GM19043 (cell line): ENCODE measurements around the gene MTFP1.

ENCODE experiments used
- ATAC-seq: cut with Tn5 transposase; IDR thresholded peaks from one replicate; pipeline ENCODE4 v1.9.1; 2021; ENCODE audit warnings: low read depth; ENCODE audit not compliant: unreplicated experiment

MTFP1 gene

DNA sequence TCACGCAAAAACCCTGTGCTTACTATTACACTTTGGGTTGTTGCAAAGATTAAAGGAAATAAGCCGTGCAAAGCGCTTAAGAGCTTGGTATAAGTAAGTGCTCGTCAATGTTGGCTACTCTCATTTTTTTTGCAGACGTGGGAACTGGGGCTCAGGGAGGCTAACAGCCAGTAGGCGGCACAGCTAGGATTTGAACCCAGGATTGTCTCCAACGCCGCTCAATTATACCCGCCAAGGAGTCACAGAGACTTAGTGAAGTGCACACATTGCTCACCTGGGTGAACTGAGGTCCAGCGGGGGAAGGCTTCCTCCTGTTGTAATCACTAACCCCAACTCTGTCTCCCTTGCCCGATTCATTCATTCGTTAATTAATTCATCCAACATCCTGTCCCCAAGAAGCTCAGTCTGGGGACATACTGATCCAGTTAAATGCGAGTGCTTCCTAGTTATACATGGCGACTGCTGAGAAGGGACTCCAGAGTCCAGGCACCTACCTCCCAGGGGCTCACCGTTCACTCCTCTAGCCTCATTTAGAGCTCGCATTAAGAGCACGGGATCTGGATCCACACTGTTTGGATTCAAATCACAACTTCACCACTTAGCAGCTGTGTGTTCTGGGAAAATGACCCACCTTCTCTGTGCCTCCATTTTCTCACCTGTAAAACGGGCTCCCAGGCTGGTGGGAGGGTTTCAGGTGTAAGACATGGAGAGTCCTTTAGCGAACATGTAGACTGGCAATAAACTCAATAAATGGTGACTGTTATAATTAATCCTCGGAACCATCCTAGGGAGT, 838 bp upstream of the MTFP1 start:
- no peak for ATAC-seq

DNA sequence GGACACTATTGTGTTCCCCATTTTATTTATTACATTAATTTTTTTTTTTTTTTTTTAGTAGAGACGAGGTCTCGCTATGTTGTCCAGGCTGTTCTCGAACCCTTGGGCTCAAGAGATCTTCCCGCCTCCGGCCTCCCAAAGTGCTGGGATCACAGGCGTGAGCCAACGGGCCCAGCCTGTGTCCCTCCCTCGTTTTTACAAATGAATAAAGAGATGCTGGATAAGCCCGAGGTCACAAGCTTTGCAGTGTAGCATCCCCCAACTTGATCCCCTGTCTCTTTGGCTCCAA, 297 bp upstream of the MTFP1 start:
- no peak for ATAC-seq

GRCh38 chr22:30426388-30427353, 1.1 kb downstream of the MTFP1 start:
- no peak for ATAC-seq

DNA sequence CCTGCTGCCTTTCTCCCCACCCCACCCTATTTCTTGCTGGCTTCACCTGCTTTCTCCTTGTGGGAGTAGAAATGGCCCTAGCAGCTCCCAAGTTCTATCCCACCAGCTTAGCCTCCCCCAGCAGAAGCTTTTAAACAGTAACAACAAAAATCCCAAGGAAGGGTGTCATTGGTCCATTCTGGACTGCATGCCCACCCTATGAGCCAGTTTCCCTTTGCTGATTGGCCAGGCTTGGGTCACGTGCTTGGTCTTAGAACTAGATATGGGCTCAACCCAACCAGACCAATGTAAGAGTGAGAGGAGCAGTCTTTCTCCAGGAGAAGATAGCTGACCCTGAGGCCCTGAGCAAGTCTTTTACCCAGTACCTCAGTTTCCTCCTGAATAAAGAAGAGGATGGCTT, 2.3 kb downstream of the MTFP1 start:
- no peak for ATAC-seq

- ATAC-seq: no peak
Measured at GRCh38 chr22:30429887-30430286, 4.3 kb downstream of the MTFP1 start.

DNA sequence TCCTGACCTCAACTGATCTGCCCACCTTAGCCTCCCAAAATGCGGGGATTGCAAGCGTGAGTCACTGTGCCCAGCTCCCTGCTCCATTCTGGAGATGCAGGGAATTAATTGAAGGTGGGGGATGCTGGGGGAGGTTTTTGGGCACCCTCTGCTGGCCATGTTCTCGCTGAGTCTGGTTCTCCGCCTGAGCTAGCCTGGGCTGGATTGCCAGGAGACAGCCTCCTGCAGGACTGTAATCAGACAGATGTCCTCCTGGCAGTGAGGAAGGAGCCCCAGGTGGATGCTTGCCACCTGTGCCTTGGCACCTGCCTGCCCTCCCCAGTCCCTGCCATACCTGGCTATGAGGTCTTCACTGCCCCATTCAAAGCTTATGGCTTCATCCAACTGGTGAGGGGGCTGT, 5.4 kb downstream of the MTFP1 start:
- no peak for ATAC-seq

DNA sequence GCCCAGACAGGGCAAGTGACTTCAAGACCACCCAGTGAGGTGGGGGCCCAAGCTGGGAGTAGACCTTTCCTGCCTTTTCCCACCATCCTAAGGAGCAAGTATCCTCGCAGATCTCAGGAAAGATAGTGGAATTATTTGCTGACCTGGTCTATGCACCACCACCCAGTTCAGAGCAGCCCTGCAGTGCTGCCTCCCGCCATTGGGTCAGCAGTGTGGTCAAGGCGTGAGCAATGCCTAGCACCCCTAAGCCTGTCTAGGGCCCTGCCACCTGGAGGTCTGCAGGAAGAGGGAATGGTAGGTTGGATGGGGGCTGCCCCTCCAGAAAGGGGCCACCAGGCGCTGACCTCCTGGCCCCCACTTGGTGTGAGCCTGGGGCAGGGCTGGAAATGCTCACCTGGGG, 6.5 kb downstream of the MTFP1 start:
- no peak for ATAC-seq

- ATAC-seq: no peak
Measured at GRCh38 chr22:30432520-30432919, 7.0 kb downstream of the MTFP1 start.

- ATAC-seq: no peak
Measured at GRCh38 chr22:30433227-30433626, 7.7 kb downstream of the MTFP1 start.

GRCh38 chr22:30433773-30434172, 8.2 kb downstream of the MTFP1 start:
- no peak for ATAC-seq

DNA sequence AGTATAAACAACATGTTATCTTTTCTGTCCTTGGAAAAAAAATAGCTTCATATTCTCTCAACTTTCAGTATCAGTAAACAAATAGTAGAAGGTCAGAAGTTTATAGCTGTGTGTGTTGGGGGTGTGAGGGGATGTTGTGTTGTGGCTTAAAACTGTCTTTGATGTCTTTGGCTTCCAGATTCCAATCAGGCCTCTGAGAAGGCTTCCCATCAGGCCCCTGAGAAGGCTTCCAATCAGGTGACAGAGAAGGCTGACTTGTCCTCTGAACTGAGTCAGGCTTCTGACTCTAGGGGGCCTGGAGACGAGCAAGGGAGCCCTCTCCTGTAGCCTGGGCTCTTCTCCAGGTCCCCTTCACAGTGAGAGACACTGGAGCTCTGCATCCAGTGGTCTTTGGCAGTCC, 9.3 kb downstream of the MTFP1 start:
- no peak for ATAC-seq

- no peak for ATAC-seq
Measured at GRCh38 chr22:30435674-30436126, 10.1 kb downstream of the MTFP1 start.

DNA sequence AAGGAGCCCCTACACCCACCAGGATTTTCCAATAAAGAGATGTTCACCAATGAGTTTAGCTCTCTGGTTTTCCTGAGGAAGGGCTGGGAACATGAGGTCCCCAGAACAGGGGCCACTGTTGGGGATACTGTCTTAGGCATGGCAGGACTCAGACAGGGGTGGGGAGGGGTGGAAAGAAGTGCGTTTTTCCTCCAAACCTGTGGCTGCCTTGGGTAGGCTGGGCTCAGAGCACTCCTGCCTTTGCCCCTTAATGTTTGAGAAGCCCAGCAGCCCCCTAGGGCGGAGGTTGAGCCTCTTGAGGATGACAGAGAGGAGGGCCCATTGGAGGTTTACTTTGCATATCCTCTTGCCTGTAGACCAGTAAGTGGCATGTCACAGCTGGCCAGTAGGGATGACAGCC, 10.6 kb downstream of the MTFP1 start:
- ATAC-seq: no peak

DNA sequence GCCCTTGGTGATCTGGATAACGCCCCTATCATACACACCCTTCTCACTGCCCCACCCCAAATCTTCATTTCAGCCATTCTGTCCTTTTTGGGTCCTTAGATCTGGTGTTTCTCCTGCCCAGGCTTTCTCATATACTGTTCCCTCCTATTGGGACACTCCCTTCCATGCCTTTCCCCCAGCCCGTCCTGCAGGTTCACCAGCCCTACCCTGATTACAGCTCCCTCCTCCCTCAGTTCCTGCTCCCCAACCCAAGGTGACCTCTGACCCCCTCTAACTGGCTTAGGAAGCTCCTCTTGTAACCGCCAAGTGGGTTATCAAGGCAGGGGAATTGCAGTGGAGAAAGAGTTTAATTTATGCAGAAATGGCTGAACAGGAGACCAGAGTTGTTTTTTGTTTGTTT, 13.0 kb downstream of the MTFP1 start:
- no peak for ATAC-seq

DNA sequence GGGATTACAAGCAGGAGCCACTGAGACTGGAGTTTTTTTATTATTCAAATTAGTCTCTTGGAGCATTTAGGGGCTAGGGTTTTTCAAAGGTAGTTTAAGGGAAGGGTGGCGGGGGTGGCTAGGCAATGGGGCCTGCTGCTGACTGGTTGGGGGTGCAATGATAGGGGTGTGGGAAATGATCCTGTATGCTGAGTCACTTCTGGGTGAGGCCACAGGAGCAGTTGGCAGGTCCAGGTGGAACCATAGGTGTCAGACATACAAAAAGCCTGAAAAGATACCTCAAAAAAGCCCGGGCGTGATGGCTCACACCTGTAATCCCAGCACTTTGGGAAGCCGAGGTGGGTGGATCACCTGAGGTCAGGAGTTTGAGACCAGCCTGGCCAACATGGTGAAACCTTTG, 13.7 kb downstream of the MTFP1 start:
- no peak for ATAC-seq

- no peak for ATAC-seq
Measured at GRCh38 chr22:30439836-30440235, 14.3 kb downstream of the MTFP1 start.

- ATAC-seq: no peak
Measured at GRCh38 chr22:30441088-30441487, 15.5 kb downstream of the MTFP1 start.

- no peak for ATAC-seq
Measured at GRCh38 chr22:30444632-30445437, 19.3 kb downstream of the MTFP1 start.

- ATAC-seq: no peak
Measured at GRCh38 chr22:30445438-30446145, 20.0 kb downstream of the MTFP1 start.

- ATAC-seq: no peak
Measured at GRCh38 chr22:30447656-30448055, 22.1 kb downstream of the MTFP1 start.
